Epithelial cell of proximal tubule (primary cell): ENCODE results near the gene VAV1. TPM values are rescaled to one million over a fixed set of nuclear protein-coding genes. Genes with fewer than 3 reads are reported as not detected.

Experiments
- DNase-seq: peaks from one replicate; pipeline ENCODE4 v3.0.0-alpha.2; 2011; ENCODE audit warnings: low read depth
- H3K4me3 ChIP-seq: 2 replicates; pipeline ENCODE4 v1.5.1; 2011; ENCODE audit warnings: low read depth, mild to moderate bottlenecking, low read length
- total RNA-seq: library from RNA; depleted of rRNA; stranded (reverse); fragments of >200 nt; gene quantifications from 2 replicates; pipeline ENCODE4 v1.2.3, GENCODE V29; 2015
- TF ChIP-seq, protein P1 (sequence below): conservative IDR thresholded peaks from 2 replicates; pipeline ENCODE4 v1.5.1; 2012; ENCODE audit warnings: low read depth, mild to moderate bottlenecking, low read length

The VAV1 gene
- total RNA-seq, 1 donor from 2014 or later, result 1.3 TPM

GRCh38 chr19:6738787-6739389, 33.6 kb upstream of the VAV1 start:
- no peak for DNase-seq

DNA sequence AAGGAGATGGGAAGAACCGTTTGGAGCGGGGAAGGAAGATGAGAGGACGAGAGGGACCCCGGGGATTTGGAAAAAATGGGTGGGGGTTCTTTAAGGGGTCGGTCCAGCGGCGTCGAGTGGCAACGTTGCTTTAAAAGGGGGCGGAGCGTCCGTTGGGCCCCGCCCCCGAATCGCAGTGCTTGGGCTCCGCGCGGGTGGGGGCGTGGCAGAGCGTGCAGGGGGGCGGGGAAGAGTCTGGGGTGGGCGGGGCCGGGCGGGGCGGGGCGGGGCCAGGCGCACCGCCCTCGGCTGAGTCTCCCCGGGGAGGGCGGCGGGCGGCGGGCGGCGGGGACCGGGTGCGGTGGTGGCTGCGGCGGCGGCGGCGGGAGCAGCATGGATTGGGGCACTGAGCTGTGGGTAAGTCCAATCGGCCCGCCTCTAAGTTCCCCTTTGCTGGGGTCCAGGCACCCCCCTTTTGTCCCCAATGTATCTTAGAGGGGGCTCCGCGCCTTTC, 33.1 kb upstream of the VAV1 start, which contains the start of gene TRIP10:
Gene TRIP10, plus strand, starts transcription at position 291 of the 493 bp plus-strand sequence. Its CDS starts 82 bp downstream, at position 373.
- H3K4me3 ChIP-seq, result peak within 1 kb of the TSS; percentile 98
- no peak for DNase-seq
- TF ChIP-seq, protein P1, sequence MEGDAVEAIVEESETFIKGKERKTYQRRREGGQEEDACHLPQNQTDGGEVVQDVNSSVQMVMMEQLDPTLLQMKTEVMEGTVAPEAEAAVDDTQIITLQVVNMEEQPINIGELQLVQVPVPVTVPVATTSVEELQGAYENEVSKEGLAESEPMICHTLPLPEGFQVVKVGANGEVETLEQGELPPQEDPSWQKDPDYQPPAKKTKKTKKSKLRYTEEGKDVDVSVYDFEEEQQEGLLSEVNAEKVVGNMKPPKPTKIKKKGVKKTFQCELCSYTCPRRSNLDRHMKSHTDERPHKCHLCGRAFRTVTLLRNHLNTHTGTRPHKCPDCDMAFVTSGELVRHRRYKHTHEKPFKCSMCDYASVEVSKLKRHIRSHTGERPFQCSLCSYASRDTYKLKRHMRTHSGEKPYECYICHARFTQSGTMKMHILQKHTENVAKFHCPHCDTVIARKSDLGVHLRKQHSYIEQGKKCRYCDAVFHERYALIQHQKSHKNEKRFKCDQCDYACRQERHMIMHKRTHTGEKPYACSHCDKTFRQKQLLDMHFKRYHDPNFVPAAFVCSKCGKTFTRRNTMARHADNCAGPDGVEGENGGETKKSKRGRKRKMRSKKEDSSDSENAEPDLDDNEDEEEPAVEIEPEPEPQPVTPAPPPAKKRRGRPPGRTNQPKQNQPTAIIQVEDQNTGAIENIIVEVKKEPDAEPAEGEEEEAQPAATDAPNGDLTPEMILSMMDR, result no peak

More at GRCh38 chr19:6738787-6739389, 33.6 kb upstream of the VAV1 start:
- TF ChIP-seq, protein P1, result no peak
- H3K4me3 ChIP-seq, result peak overlapping the region; percentile 53

DNA sequence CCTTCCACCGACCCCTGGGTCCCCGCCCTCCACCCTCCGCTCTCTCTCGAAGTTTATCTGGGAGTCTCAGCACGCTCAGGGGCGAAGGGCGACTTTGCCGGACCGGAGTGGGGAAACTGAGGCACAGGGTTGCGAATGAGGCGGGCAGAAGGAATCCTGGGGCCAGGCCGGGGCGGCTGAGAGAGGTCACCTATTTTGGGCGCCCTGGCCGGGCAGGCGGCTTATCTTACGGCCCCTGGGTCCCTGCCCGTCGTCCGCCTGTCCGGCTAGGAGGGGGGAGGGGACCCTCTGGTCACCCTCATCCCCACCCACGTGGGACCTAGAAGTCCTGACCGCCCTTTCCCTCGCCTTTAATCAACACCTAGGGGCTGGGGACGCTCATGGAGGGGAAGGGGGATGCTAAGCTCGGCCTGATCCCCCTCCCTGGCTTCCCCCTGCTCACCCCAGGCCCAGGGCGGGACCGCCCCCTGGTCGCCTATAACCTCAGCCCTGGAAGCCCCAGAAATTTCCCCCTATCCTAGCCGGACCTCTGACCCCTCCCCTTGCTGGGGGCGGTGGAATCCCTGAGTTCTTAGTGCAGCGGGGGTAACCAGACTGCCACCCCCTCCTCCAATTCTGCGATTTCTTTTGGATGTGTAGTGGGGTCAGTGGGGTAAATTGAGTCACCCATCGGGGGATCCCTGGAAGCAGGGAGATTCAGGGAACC, 32.5 kb upstream of the VAV1 start:
- peak overlapping the region; percentile 98 for H3K4me3 ChIP-seq
- DNase-seq, result no peak
- TF ChIP-seq, protein P1, result no peak

DNA sequence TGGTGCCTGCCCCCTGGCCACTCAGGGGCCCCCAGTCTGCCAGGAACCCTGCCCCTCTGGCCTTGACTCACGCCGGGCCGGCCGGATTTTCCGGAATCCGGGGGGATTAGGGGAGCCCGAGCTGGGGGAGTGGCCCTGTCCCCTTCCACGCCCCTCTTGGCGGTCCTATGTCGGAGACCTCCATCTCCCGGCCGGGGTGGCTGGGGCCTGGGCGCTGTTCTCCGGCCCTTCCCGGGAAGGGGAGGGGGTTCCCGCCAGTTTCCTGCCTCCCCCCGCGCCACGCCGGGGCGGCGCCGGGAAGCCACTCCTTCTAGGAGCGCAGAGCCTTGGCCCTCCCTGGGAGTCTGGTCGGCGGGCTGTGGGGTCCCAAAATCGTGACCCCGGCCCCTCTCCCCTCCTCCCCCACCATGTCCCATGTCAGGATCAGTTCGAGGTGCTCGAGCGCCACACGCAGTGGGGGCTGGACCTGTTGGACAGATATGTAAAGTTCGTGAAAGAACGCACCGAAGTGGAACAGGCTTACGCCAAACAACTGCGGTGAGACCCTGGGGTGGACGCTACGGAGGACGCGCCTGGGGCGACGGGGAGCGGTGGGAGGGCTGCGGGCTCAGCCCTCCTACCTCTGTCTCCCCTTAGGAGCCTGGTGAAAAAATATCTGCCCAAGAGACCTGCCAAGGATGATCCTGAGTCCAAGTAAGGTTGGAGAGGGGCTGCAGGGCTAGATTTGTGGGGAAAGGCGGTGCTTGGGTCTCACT, 31.7 kb upstream of the VAV1 start:
- peak overlapping the region; percentile 98 for H3K4me3 ChIP-seq
- DNase-seq, result no peak
- TF ChIP-seq, protein P1, result no peak

GRCh38 chr19:6743066-6743465, 29.4 kb upstream of the VAV1 start:
- DNase-seq, result no peak
- TF ChIP-seq, protein P1, result no peak
- H3K4me3 ChIP-seq, result no peak overlapping the region

DNA sequence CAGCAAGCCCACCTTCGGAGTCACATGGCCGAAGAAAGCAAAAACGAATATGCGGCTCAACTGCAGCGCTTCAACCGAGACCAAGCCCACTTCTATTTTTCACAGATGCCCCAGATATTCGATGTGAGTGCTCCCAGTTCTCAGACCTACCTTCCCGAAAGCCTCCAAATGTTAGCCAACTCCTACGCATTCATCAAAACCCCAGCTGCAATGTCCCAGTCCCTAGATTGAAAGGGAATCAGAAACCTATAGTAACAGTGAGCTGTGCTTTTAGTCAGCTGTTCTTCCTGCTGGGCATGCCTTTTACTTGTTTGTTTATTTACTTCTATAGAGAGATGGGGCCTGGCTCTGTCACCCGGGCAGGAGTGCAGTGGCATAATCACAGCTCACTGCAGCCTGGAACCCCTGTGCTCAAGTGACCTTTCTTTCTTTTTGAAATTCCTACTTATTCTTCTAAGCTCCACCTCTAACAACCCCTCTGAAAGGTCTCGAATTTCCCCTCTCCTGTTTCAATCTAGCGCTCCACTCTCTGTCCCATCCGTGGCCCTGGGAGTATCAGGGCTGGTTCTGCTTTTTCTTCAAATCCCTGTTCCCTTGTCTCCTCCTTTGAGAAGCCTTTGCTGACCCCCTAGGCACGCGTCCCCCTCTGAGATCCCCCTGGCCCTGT, 28.7 kb upstream of the VAV1 start:
- TF ChIP-seq, protein P1, result no peak
- no peak overlapping the region for H3K4me3 ChIP-seq

More for the DNA sequence above, 28.7 kb upstream of the VAV1 start:
- DNase-seq, result no peak
